Mesendoderm (in vitro differentiated cells): ENCODE results near the gene MSL3B.

Source experiments
- DNase-seq: peaks from one replicate; pipeline ENCODE4 v3.0.0; 2013
- H2AK5ac ChIP-seq: 2 replicates; pipeline ENCODE4 v1.6.1; 2013; ENCODE audit warnings: low read length, inconsistent platforms
- H2BK120ac ChIP-seq: 2 replicates; pipeline ENCODE4 v1.6.1; 2013; ENCODE audit warnings: low read depth, mild to moderate bottlenecking, low read length, moderate library complexity, mixed read lengths
- H2BK15ac ChIP-seq: replicated peaks from 2 replicates; pipeline ENCODE4 v1.6.1; 2013; ENCODE audit warnings: low read depth, mild to moderate bottlenecking, moderate library complexity
- H2BK5ac ChIP-seq: 2 replicates; pipeline ENCODE4 v1.6.1; 2013; ENCODE audit warnings: low read length, inconsistent platforms
- H3K18ac ChIP-seq: 2 replicates; pipeline ENCODE4 v1.6.1; 2013; ENCODE audit warnings: mild to moderate bottlenecking, low read length, mixed read lengths
- H3K23ac ChIP-seq: one replicate; pipeline ENCODE4 v1.6.1; 2013; ENCODE audit warnings: low read length
- H3K27ac ChIP-seq: 2 replicates; pipeline ENCODE4 v1.5.1; 2013; ENCODE audit warnings: low read depth, mild to moderate bottlenecking, inconsistent platforms, low read length, moderate library complexity
- H3K27me3 ChIP-seq: 2 replicates; pipeline ENCODE4 v1.6.1; 2013; ENCODE audit warnings: low read length, control low read depth, mild to moderate bottlenecking, inconsistent platforms; ENCODE audit not compliant: insufficient read depth, poor library complexity
- H3K36me3 ChIP-seq: 2 replicates; pipeline ENCODE4 v1.6.1; 2013; ENCODE audit warnings: low read length, inconsistent platforms; ENCODE audit not compliant: control insufficient read depth, insufficient read depth
- H3K4ac ChIP-seq: one replicate; pipeline ENCODE4 v1.6.1; 2013; ENCODE audit warnings: low read depth, mild to moderate bottlenecking, low read length, moderate library complexity
- H3K4me1 ChIP-seq: 2 replicates; pipeline ENCODE4 v1.6.1; 2013; ENCODE audit warnings: low read depth, low read length, inconsistent platforms; ENCODE audit not compliant: control insufficient read depth
- H3K4me2 ChIP-seq: 2 replicates; pipeline ENCODE4 v1.6.1; 2013; ENCODE audit warnings: low read length
- H3K4me3 ChIP-seq: 2 replicates; pipeline ENCODE4 v1.5.1; 2013; ENCODE audit warnings: mild to moderate bottlenecking, low read length
- H3K56ac ChIP-seq: one replicate; pipeline ENCODE4 v1.6.1; 2013; ENCODE audit warnings: low read length
- H3K79me1 ChIP-seq: 2 replicates; pipeline ENCODE4 v1.6.1; 2013; ENCODE audit warnings: low read length, inconsistent platforms
- H3K79me2 ChIP-seq: 2 replicates; pipeline ENCODE4 v1.6.1; 2013; ENCODE audit warnings: mild to moderate bottlenecking, low read length; ENCODE audit not compliant: control insufficient read depth, insufficient read depth
- H3K9ac ChIP-seq: 2 replicates; pipeline ENCODE4 v1.6.1; 2013; ENCODE audit warnings: low read length, inconsistent platforms
- H4K5ac ChIP-seq: one replicate; pipeline ENCODE4 v1.6.1; 2013; ENCODE audit warnings: low read length
- H4K8ac ChIP-seq: one replicate; pipeline ENCODE4 v1.6.1; 2013; ENCODE audit warnings: low read depth, mild to moderate bottlenecking, control low read depth, low read length, moderate library complexity
- WGBS: extraction: QIAGEN DNeasy Blood & Tissue Kit; methylation state at CpG from one replicate; pipeline ENCODE4 v1.1.7; 2013; ENCODE audit warnings: low lambda C conversion rate, missing lambda C conversion rate; ENCODE audit not compliant: insufficient coverage; ENCODE audit errors: extremely low coverage; 5-methylcytosine and 5-hydroxymethylcytosine counted together

MSL3B gene

DNA sequence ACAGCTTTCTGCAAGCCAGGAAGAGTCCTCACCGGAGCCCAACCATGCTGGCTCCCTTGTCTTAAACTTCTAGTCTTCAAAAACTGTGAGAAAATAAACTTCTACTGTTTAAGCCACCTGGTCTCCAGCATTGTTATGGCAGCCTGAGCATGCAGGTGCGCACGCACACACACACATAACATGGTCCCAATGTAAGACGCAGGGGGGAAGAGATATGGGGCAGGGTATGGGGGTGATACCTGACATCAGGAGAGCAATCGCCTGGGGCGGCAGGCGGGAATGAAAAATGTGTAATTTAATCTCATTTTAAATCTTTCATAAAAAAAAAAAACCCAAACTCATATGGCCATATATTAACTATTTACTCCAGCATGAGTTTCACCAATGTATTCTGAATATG lies 31.8 kb downstream of the MSL3B start:
- H3K4me3 ChIP-seq: no peak overlapping the region
- H3K18ac ChIP-seq: no peak overlapping the region
- WGBS: no CpG with 5 or more reads among the region's 7 CpGs
- no peak overlapping the region for H3K56ac ChIP-seq
- no peaks in the 10 kb centered on the region for H3K27me3 ChIP-seq
- no peak overlapping the region for H2BK15ac ChIP-seq
- peaks cover 22% of the 10 kb centered on the region for H3K36me3 ChIP-seq
- H3K79me1 ChIP-seq: peaks cover 15% of the 10 kb centered on the region
- DNase-seq: no peak
- no peak overlapping the region for H3K9ac ChIP-seq
- H3K79me2 ChIP-seq: peaks cover 38% of the 10 kb centered on the region
- H3K23ac ChIP-seq: no peak overlapping the region
- no peak overlapping the region for H2BK5ac ChIP-seq
- H4K8ac ChIP-seq: no peak overlapping the region
- H3K27ac ChIP-seq: no peak overlapping the region
- no peak overlapping the region for H4K5ac ChIP-seq
- H3K4me1 ChIP-seq: no peaks in the 10 kb centered on the region
- no peak overlapping the region for H3K4me2 ChIP-seq
- no peak overlapping the region for H2AK5ac ChIP-seq
- H3K4ac ChIP-seq: no peak overlapping the region
- H2BK120ac ChIP-seq: no peak overlapping the region

- no peak overlapping the region for H2BK5ac ChIP-seq
- no peak overlapping the region for H2BK120ac ChIP-seq
- no peak overlapping the region for H3K27ac ChIP-seq
- H3K23ac ChIP-seq: no peak overlapping the region
- WGBS: no CpG with 5 or more reads among the region's 14 CpGs
- H3K9ac ChIP-seq: no peak overlapping the region
- no peak overlapping the region for H3K56ac ChIP-seq
- H3K79me1 ChIP-seq: peaks cover 15% of the 10 kb centered on the region
- no peak overlapping the region for H3K18ac ChIP-seq
- H3K36me3 ChIP-seq: peaks cover 18% of the 10 kb centered on the region
- H3K4me2 ChIP-seq: no peak overlapping the region
- no peak overlapping the region for H4K5ac ChIP-seq
- peaks cover 29% of the 10 kb centered on the region for H3K79me2 ChIP-seq
- no peak overlapping the region for H2BK15ac ChIP-seq
- H3K4ac ChIP-seq: no peak overlapping the region
- no peak for DNase-seq
- no peak overlapping the region for H4K8ac ChIP-seq
- no peaks in the 10 kb centered on the region for H3K4me1 ChIP-seq
- H3K4me3 ChIP-seq: no peak overlapping the region
- H2AK5ac ChIP-seq: no peak overlapping the region
- no peaks in the 10 kb centered on the region for H3K27me3 ChIP-seq
Measured at GRCh38 chr2:233835230-233836186, 32.7 kb downstream of the MSL3B start.

- Histone ChIP-seq H3K4ac (no peak overlapping the region), H3K4me2 (no peak overlapping the region), H3K79me1 (peaks cover 7% of the 10 kb centered on the region), H4K8ac (no peak overlapping the region), H3K79me2 (peaks cover 8% of the 10 kb centered on the region), H3K4me3 (no peak overlapping the region), H3K23ac (no peak overlapping the region), H2AK5ac (no peak overlapping the region), H3K27me3 (no peaks in the 10 kb centered on the region), H3K56ac (no peak overlapping the region), H3K4me1 (no peaks in the 10 kb centered on the region), H2BK120ac (no peak overlapping the region), H3K18ac (no peak overlapping the region), H3K9ac (no peak overlapping the region), H3K36me3 (peaks cover 14% of the 10 kb centered on the region), H4K5ac (no peak overlapping the region), H2BK15ac (no peak overlapping the region), H3K27ac (no peak overlapping the region), H2BK5ac (no peak overlapping the region)
- no peak for DNase-seq
- no CpG with 5 or more reads among the region's 10 CpGs for whole genome bisulfite sequencing
Measured at GRCh38 chr2:233833345-233833744, 34.8 kb downstream of the MSL3B start.

DNA sequence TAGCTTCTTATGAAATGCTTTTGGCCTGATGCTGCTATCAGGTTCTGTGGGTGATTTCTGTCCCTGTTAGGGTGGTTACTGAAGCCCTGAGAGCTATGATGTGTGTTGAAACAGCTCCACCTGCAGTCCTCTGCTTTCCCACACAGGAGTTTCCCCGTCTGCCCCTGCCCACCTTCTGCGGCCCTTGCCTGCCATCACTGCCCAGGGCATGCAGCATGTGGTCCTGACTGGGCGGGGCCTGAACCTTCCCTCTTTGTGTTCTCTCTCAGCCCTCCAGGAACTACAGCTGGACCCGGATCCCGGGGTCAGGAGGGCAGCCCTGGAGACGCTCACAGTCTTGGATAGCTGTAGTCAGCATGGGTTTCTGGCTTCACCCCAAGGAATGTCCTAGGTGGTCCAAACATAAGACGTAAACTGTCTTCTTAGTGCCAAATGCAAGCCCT lies 35.3 kb downstream of the MSL3B start:
- Histone ChIP-seq H3K4me3 (no peak overlapping the region), H3K9ac (no peak overlapping the region), H3K79me1 (peaks cover 5% of the 10 kb centered on the region), H3K18ac (no peak overlapping the region), H4K8ac (no peak overlapping the region), H3K4me1 (no peaks in the 10 kb centered on the region), H2AK5ac (no peak overlapping the region), H4K5ac (no peak overlapping the region), H2BK15ac (no peak overlapping the region), H3K27ac (no peak overlapping the region), H3K4ac (no peak overlapping the region), H2BK5ac (no peak overlapping the region), H3K79me2 (peaks cover 3% of the 10 kb centered on the region), H3K27me3 (no peaks in the 10 kb centered on the region), H3K23ac (no peak overlapping the region), H2BK120ac (no peak overlapping the region), H3K36me3 (peaks cover 12% of the 10 kb centered on the region), H3K56ac (no peak overlapping the region), H3K4me2 (no peak overlapping the region)
- WGBS: no CpG with 5 or more reads among the region's 7 CpGs
- DNase-seq: peak; percentile 80

GRCh38 chr2:233832414-233832813 lies 35.8 kb downstream of the MSL3B start:
- Histone ChIP-seq H3K18ac (no peak overlapping the region), H3K27ac (no peak overlapping the region), H3K4ac (no peak overlapping the region), H4K5ac (no peak overlapping the region), H2AK5ac (no peak overlapping the region), H4K8ac (no peak overlapping the region), H3K4me3 (no peak overlapping the region), H3K36me3 (peaks cover 10% of the 10 kb centered on the region), H2BK15ac (no peak overlapping the region), H2BK120ac (no peak overlapping the region), H3K79me2 (no peaks in the 10 kb centered on the region), H3K9ac (no peak overlapping the region), H3K4me1 (no peaks in the 10 kb centered on the region), H3K79me1 (peaks cover 3% of the 10 kb centered on the region), H3K27me3 (no peaks in the 10 kb centered on the region), H2BK5ac (no peak overlapping the region), H3K23ac (no peak overlapping the region), H3K4me2 (no peak overlapping the region), H3K56ac (no peak overlapping the region)
- no CpG with 5 or more reads among the region's 9 CpGs for WGBS
- DNase-seq: no peak
